Measurements from ENCODE around the gene MUCL1. TPM values are rescaled to one million over a fixed set of nuclear protein-coding genes. Genes with fewer than 3 reads are reported as not detected.
"Not testable (repeated sequence)": the region's sequence is repeated elsewhere in the genome, so short reads cannot be mapped to it uniquely, and the experiment has no call there.

MUCL1 gene
- total and polyA plus RNA-seq, 2 of the 13 experiments (the other 11 are each of a cell fraction or from before 2014, with no cell fraction given) = not detected

DNA sequence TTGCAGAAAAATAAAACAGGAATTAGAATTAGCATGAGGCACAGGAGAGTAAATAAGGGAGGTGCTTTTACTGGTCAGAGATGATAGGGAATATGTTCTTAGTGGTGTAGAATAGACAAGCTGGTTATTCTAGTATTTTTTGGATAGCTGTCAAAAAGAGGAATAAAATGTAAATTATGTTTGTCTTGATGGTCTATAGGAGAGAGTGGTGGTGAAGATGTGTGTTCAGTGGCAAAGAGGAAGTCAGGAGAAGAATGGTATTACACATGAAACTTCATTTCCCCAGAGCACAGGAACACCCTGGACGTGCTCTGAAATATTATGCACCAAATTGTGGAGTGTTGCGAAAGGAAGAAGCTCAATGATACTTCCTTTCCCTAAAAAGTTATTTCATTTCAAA is 27.8 kb downstream of the MUCL1 start (continued):
- TF ChIP-seq ZNF891 (CRISPR knock-in tag; IDR thresholded peaks at IDR 0.05) = no peak
- no peak for TF ChIP-seq ZNF564 (CRISPR knock-in tag; IDR thresholded peaks at IDR 0.05)
- TF ChIP-seq HOXA5 (CRISPR knock-in tag; IDR thresholded peaks at IDR 0.05) = no peak

DNA sequence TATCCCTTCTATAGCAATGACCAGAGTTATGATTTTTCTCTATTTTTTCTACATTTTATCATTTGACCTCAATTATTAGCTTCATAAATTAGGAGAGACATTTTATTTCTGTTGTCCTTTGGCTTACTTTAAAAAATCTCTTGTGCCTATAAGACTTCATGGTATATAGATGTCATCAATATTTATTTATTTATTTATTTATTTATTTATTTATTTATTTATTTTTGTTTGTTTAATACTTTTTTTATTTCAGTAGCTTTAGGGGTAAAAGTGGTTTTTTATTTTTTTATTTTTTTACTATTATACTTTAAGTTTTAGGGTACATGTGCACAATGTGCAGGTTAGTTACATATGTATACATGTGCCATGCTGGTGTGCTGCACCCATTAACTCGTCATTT is 28.3 kb downstream of the MUCL1 start:
- ATAC-seq, FAIRE-seq, POLR2A ChIA-PET: not testable (repeated sequence)

GRCh38 chr12:54888428-54888827 is 34.1 kb downstream of the MUCL1 start:
- H3K27ac ChIP-seq (ENCODE audit: extremely low read length, insufficient read depth, low read length); FAIRE-seq; H3K79me2 ChIP-seq (ENCODE audit: insufficient read depth, low read length); BruUV-seq (replicated peaks); ATAC-seq; CTCF ChIA-PET (ENCODE audit: low intra/inter-chr PET ratio, low total read pairs); H4K20me1 ChIP-seq (ENCODE audit: insufficient read depth, low read length); H3K9me3 ChIP-seq (ENCODE audit: low read length); POLR2A ChIA-PET; H3K9ac ChIP-seq (ENCODE audit: insufficient read depth, low read depth, low read length); H2AFZ ChIP-seq (ENCODE audit: low read length); H3K4me2 ChIP-seq (ENCODE audit: low read depth, low read length); H3K4me3 ChIP-seq (replicated peaks in 1 of 3; ENCODE audit: insufficient read depth in 1 of 3, low read depth in 2 of 3, low read length in 3 of 3); H3K36me3 ChIP-seq (replicated peaks in 1 of 2; ENCODE audit: control insufficient read depth in 1 of 2, insufficient read depth in 2 of 2, low read length in 2 of 2); DNase-seq (ENCODE audit: low spot score); in situ Hi-C loops (cut with HindIII; ENCODE audit: extremely low pct_ligation_motif_present, low pct_unique_long_range_greater_than_20kb); intact Hi-C loops (cut with micrococcal nuclease; ENCODE audit: unreplicated experiment): not testable (repeated sequence)
- Histone ChIP-seq H3K4me1 (ENCODE audit: insufficient read depth, low read length) (peaks cover 13% of the 10 kb centered on the region), H3K27me3 (ENCODE audit: control insufficient read depth in 1 of 2, insufficient read depth in 2 of 2, low read length in 2 of 2) (peaks cover 0 to 35% of the 10 kb centered on the region in 2 experiments; a peak in 2 of 5 replicates)
- WGBS (ENCODE audit: low lambda C conversion rate) = 56% methylated on average over 10 of the region's 11 CpGs

More for the DNA sequence above, 28.3 kb downstream of the MUCL1 start:
- in situ Hi-C loops (cut with HindIII; ENCODE audit: extremely low pct_ligation_motif_present, low pct_unique_long_range_greater_than_20kb); CTCF ChIA-PET (ENCODE audit: low intra/inter-chr PET ratio, low total read pairs); DNase-seq (ENCODE audit: low spot score); H3K9ac ChIP-seq (ENCODE audit: insufficient read depth, low read depth, low read length); H3K4me2 ChIP-seq (ENCODE audit: low read depth, low read length); H3K27ac ChIP-seq (ENCODE audit: extremely low read length, insufficient read depth, low read length); H2AFZ ChIP-seq (ENCODE audit: low read length); H4K20me1 ChIP-seq (ENCODE audit: insufficient read depth, low read length); intact Hi-C loops (cut with micrococcal nuclease; ENCODE audit: unreplicated experiment); H3K4me3 ChIP-seq (replicated peaks in 1 of 3; ENCODE audit: insufficient read depth in 1 of 3, low read depth in 2 of 3, low read length in 3 of 3); H3K36me3 ChIP-seq (replicated peaks in 1 of 2; ENCODE audit: control insufficient read depth in 1 of 2, insufficient read depth in 2 of 2, low read length in 2 of 2); BruUV-seq (replicated peaks); H3K4me1 ChIP-seq (ENCODE audit: insufficient read depth, low read length); H3K79me2 ChIP-seq (ENCODE audit: insufficient read depth, low read length); H3K9me3 ChIP-seq (ENCODE audit: low read length); H3K27me3 ChIP-seq (ENCODE audit: control insufficient read depth in 1 of 2, insufficient read depth in 2 of 2, low read length in 2 of 2): not testable (repeated sequence)
- WGBS (ENCODE audit: low lambda C conversion rate) = 0% methylated on average over 1 of the region's 1 CpG

Measured in HepG2 (cell line).